Measurements from ENCODE around the gene CD8B.

The CD8B gene

DNA sequence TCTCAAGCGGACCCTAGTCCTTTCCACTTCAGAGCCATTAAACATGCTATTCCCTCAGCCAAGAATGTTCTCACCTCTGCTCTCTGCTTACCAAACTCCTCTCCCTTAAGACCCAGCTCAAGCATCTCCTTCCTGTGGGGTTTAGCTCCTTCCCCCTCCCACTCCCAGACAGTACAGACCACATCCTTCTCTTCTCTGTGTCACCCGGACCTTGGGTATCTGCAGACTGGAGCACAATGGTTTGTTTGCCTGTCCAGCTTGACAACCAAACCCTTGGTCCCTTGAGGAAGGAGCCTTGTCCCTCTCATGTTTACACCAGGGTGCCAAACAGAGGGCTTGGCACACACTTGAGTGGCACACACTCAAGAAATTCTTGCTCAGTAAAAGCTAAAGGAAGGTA is 66.8 kb downstream of the CD8B start:
- DNase-seq = no peak

DNA sequence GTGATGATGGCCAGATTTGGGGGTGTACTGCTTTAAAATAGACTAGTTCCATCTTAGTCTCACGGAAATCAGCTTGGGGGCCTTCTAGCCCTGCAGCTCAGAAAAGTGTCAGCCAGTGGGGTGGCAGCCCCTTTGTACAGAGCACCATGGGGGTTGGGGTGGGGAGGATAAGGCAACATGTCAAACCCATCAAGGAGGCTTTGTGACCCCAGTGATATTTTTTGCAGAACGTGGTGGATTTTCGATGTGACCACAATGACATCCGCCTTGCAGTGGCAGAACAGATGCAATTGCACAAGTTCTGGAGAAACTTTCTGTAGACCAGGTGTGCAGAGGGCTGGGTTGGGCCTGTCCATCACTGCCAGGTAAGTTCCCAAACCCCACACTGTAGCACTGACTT is 67.9 kb downstream of the CD8B start:
- DNase-seq = no peak

DNA sequence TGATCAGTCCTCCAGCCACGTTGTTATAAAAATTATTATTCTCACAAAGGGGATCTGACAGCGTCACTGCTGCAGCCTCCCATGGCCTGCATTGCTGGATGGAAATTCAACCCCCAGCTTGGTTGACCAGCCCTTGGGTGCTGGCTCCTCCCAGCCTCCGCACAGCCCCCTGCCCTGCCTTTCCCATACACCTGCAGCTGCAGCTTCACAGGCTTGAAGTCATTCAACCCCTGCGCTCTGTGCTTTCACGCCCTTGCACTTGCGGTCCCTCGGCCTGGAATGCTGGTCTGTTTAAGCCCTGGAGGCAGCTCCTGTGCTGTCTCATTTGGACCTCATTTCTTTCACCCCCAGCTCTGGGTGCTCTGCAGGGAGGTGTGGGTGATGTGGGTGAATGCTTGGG is 70.1 kb downstream of the CD8B start:
- no peak for DNase-seq

- no peak for DNase-seq
Measured at GRCh38 chr2:86790676-86791572, 70.8 kb downstream of the CD8B start, which contains the start of gene CD8A. Gene CD8A, minus strand, starts transcription at chr2:86790913. Its CDS starts 88 bp downstream, at chr2:86790825.

- no peak for DNase-seq
Measured at GRCh38 chr2:86790134-86790675, 71.5 kb downstream of the CD8B start.

GRCh38 chr2:86789687-86790133 is 72.0 kb downstream of the CD8B start:
- no peak for DNase-seq

- no peak for DNase-seq
Measured at GRCh38 chr2:86788881-86789686, 72.6 kb downstream of the CD8B start.

GRCh38 chr2:86788165-86788564 is 73.5 kb downstream of the CD8B start:
- no peak for DNase-seq

DNA sequence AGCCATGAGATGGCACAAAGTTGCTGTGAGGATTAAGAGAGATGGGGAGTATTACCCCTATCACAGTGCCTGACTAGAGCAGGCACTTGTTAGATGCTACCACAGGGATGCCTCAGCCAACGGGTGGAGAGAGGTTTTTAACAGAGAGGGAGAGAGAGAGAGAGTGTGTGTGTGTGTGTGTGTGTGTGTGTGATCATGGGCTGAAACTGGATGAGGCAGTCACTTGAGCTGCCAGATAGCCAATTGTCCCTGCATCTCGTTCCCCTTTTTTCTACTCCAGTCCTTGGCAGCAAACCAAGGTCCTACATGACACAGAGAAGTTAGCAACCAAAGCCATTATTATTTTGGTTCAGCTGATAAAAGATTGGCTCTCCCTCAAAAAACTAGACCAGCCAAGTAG is 74.0 kb downstream of the CD8B start:
- peak; percentile 3 for DNase-seq

DNA sequence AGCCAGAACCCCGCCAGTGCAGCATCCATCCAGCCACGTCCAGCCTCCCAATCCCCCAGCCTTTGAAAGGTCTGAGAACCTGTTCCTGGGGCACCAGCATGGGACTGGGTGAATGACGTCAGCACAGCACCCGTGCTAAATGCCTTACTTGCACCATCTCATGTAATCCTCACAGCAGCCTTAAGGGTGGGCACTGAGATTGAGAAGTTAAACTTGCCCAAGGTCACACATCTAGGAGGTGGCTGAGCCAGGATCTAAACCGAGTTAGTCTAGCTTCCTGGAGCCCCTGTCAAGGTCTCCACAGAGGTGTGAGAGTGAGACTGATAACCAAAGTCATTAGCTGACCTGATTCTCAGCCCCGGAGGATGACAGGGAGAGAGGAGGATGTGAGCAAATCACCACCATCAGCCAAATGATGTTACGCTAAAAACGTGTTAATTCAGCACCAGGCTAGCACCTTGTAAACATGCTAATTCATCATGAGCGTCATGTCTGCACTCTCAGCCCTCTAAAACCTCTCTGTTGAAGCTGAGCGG is 75.6 kb downstream of the CD8B start:
- no peak for DNase-seq

- DNase-seq = no peak
Measured at GRCh38 chr2:86785456-86785855, 76.2 kb downstream of the CD8B start.

GRCh38 chr2:86783615-86784339 is 77.9 kb downstream of the CD8B start:
- no peak for DNase-seq

DNA sequence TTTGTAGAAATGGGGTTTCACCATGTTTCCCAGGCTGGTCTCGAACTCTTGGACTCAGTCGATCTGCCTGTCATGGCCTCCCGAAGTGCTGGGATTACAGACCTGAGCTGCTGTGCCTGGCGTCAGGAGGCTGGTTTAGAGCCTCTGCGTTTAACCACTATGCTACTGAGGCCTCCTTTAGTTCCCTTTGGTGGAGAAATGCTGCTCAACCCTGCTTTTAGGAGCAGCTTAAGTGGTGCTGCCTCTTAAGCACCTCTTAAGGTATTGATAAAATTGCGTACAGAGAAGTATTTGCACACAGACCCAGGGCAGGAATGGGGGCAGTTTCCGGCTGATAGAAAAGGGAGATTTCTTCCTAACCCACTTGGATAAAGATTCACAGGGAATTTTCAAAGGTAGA is 78.9 kb downstream of the CD8B start:
- DNase-seq = no peak

- DNase-seq = no peak
Measured at GRCh38 chr2:86781363-86781762, 80.3 kb downstream of the CD8B start.

GRCh38 chr2:86779971-86780370 is 81.7 kb downstream of the CD8B start:
- DNase-seq = no peak

GRCh38 chr2:86778957-86779356 is 82.7 kb downstream of the CD8B start:
- no peak for DNase-seq

DNA sequence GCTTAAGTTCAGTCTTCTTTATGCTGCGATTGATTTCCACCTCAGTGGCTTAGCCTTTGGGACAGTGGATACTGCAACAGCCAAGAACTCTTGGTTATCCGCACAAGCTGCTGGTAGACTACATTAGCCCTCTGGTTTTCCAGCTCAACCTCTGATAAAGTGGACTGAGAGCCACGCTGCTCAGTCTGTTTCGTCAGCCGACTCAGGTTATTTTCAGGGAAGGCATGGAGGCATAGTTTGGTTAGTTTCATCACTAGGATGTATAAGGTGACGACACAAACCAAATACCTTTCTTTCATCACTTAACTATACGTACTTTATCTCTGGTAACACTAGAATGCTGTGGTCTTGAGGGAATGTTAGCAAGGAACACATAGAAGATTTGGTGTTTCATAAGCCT is 85.2 kb downstream of the CD8B start:
- DNase-seq = no peak

GRCh38 chr2:86775338-86775737 is 86.3 kb downstream of the CD8B start:
- no peak for DNase-seq

GRCh38 chr2:86774862-86775261 is 86.8 kb downstream of the CD8B start:
- DNase-seq = no peak

DNA sequence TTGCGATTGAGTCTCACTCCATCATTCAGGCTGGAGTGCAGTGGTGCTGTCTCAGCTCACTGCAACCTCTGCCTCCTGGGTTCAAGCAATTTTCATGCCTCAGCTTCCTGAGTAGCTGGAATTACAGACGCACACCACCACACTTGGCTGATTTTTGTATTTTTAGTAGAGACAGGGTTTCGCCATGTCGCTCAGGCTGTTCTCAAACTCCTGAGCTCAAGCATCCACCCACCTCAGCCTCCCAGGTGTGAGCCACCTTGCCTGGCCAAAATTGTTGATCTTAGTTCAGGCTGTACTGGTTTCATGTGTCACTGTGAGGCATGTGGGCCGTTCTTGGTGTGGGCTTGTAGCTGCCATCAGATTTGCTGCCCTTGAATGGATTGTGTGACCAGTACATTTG is 89.1 kb downstream of the CD8B start:
- no peak for DNase-seq

GRCh38 chr2:86770816-86771301 is 90.8 kb downstream of the CD8B start:
- no peak for DNase-seq

GRCh38 chr2:86769838-86770237 is 91.8 kb downstream of the CD8B start:
- DNase-seq = no peak

Measured in NCI-H1092 (cell line).